Measurements from ENCODE around the gene VEZT. TPM values are rescaled to one million over a fixed set of nuclear protein-coding genes. Genes with fewer than 3 reads are reported as not detected.

The VEZT gene
- polyA plus RNA-seq, 3 donors, result 74.2 to 86.9 (median 82.8) TPM

DNA sequence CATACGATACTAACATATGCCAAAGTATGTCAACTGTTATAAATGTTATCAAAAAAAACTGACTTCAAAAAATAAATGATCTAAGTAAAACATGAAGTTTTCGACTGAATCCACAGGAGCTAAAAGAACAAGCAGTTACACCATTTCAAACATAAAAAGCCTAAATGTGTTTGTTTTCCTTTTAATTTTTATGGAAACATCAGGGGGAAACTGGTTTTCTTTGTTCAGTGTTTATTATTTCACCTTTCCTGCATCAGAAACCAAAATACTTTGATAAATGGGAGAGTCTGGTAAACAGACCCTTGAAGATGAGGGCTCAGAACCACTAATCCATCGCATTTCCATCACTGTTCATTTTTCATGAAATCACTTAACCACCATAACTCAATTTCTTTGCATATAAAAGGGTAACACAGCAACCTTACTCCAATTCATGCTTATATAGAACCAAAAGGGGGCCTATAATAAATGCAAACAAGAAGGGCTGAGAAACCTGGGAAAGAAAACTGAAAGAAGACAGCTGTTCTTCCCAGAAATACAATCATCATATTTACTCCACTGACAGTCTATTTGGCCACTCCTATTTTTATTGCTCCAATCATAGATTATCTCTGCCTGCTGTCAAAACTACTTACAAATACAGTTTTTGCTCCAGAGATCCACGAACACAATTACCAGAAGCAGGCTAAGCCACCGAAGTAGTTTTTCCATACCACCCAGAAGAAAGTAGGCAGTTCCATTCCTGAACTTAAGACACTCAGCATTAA lies 17.3 kb upstream of the VEZT start:
- DNase-seq (ENCODE audit: low read depth in 3 of 3, low spot score in 2 of 3), result no peak

DNA sequence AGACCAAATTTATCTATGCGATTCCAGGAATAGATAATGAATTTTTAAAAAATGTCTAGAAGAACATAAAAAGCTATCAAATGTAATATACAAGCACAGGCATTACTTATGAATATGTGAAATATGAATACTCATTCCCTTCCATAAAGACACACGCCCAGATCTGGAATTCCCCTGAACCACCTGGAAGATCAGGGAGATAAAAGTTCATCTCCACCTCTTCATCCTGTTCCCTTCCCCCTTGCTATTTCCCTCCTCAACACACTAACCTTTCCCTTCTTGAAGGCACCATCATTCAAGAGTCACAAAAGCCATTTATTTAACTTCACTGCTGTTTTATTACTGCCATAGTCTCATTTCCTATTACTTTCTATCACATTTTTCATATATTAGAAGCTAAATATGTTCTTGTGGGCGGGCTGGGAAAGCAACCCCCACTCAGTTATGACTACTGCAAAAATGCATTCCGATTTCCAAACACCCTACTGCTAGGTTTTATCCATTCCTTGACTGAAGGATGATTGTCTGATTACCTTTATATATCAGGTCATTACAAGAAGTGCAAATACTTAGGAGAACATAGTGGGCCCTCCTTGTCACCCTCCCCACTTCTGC lies 16.4 kb upstream of the VEZT start:
- DNase-seq (ENCODE audit: low read depth in 3 of 3, low spot score in 2 of 3), result no peak

DNA sequence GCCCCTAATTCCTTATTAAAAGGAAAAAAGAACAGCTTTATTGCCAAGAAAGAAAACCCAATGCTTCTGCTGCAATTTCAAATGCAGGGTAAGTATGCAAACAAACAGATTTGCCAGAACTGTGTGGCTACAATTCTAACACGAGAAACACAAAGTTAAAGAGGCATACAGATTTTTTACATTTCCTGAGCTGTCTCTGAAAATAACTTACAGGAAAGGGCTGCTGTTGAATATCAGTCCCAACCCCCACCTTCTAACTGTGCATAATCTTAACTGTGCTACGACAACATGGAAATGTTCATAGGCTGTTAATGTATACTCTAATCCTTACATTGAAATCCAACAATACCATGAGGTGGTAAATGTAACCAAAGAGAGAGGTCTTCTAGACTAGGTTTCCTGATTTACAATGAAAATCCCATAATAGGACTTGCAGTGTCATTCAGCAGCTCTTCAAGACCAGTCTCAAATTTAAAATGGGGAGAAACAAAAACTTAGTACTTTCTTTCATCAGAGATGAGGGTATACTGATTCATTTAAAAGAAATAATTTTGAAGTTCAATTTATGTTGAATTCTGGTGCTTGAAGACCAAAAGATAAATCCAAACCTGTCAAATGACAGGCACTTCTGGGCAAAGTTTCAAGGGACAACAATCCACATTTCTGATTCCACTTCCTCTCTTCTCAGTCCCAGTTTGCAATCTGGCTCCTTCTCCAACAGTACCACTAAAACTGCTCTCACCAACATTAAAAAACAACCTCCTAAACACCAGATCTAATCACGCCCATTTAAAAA lies 14.7 kb upstream of the VEZT start:
- no peak for DNase-seq (ENCODE audit: low read depth in 3 of 3, low spot score in 2 of 3)

DNA sequence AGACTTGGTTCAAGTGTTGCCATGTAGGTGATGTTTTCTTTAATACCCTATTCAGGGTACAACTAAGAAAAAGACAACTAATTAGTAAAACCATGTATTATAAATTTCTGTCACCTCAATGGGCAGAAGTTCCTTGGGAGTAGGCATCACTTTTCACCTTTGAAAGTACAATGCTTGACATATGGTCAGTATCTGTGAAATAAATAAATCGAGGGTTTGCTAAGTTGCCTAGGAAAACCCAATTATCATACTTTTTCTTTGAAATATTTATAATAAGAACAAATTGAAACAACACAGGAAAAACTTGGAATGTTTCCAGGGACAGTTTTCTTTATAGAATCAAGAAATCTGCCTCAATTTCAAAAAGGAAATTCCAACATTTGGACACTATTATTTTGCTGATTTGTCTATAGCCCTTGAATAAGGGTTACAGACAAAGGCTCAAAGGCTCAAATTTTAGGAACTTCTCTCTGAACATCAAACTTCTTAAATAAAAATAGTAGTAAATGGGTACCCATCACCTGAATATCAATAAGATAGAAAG lies 14.0 kb upstream of the VEZT start:
- DNase-seq (ENCODE audit: low read depth in 3 of 3, low spot score in 2 of 3), result no peak

DNA sequence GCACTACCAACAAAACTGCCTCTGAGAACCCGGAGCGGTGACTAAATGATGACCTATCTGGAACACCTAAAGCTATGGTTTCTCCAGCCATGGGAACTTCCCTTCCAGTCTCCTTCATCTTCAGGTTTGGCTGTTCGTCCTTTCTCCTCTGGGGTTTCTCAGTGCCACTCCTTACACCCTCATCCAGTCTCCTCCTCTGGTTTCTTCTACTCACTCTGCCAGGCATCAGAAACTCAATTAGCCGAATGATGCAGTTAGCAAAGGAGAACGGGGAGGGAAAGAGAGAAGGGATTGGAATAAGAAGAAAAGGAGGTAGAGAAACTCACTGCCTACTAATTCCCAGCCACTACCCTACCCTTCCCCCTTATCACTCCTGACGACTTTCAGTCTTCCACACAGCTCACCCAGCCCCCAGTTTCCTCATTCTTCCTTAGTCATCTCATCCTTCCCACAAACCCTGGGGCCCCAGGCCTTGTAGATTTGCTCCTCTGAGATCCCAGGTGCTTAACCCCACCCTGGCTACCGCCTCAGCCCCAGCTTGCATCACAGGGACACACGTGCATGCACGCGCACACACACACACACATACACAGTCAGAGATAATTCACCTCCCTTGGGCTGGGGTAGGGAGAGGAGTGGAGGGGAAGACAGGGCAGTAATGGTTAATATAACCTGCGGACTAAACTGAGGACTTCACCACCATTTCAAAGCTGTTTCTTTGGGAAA lies 13.3 kb upstream of the VEZT start:
- DNase-seq (ENCODE audit: low read depth in 3 of 3, low spot score in 2 of 3), result no peak

DNA sequence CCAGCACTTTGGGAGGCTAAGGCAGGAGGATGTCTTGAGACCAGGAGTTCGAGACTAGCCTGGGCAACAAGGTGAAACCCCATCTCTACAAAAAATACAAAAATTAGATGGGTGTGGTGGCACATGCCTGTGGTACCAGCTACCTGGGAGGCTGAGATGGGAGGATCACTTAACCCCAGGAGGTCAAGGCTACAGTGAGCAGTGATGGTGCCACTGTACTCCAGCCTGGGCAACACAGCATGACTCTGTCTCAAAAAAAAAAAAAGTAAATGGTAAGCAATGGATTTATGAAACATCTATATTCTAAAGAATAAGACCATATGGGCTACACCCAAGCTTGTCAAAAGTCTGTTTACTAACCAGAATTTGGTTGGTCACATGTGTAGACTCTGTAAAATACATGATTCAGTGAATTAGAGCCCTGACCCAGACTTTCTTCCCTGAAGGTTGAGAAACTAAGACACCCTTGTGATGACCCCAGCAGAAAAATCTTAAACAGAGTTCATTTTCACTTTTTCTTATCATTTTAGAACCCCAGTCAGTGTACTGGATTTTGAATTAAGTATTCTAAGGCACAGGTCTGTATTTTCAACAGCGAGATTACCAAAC lies 12.5 kb upstream of the VEZT start:
- DNase-seq (ENCODE audit: low read depth in 3 of 3, low spot score in 2 of 3), result no peak

DNA sequence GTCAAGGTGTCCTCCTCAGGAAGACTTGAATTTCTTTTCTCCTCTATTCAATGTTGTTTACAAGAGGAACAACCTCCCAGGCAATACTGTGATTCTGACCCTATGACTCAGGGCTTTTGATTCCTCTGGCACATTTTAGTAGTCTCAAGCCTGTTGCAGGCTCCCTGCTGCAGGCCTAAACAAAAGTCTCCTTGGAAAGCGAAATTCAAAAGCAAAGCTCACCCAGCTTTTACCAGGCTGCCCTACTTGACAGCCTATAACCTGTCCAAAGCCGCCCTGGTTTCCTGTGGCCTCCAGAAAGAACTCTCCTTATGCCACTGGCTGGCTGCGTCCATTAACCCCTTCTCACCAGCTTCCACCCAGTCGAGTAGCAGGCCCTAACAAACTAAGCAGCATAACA lies 11.9 kb upstream of the VEZT start:
- DNase-seq (ENCODE audit: low read depth in 3 of 3, low spot score in 2 of 3), result no peak

DNA sequence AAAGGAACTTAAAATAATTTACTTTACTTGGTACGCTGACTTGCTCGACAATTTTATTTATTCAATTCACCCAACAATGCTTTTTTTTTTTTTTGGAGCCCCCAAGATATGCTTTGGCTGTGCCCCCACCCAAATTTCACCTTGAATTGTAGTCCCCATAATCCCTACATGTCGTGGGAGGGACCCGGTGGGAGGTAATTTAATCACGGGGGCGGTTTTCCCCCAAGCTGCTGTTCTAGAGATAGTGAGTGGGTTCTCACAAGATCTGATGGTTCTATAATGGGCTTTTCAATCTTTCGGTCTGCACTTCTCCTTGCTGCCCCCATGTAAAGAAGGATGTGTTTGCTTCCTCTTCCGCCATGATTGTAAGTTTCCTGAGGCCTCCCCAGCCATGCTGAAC lies 10.7 kb upstream of the VEZT start:
- no peak for DNase-seq (ENCODE audit: low read depth in 3 of 3, low spot score in 2 of 3)

DNA sequence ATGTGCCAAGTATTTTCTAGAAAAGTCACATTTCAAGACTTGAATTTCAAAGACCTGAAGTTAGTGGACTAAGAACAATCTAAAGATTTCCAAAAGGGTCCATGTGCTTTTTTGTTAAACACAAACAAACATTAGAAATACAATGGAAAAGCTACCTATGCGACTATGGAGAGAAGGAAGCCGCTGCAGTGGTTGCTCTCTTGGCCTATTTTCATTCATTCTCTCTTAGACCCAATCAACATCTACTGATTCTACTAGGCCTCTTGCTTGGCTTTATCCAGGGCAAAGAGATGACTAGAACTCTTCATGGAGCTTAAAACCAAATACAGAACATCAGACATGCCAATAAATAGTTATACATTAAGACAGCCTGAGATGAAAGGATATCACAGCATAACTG lies 10.2 kb upstream of the VEZT start:
- DNase-seq (ENCODE audit: low read depth in 3 of 3, low spot score in 2 of 3), result no peak

DNA sequence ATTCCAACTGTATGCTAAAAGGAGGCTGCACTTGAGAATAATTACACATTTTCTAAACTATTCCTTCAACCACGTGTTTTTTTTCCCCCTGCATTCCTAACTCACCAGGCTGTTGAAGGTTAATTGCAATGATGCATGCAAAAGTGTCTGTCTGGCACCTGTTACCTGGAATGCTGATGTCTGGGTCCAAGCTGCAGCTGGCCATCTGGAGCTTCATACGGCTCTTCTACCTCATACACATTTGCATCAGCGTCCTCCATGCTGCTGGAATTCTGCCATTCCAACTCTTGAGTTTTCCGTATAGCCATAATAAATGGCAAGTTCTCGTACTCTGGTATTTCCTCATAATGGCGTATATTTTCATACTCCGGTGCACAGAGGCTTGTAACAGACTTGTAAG lies 8.9 kb upstream of the VEZT start:
- DNase-seq (ENCODE audit: low read depth in 3 of 3, low spot score in 2 of 3), result no peak

DNA sequence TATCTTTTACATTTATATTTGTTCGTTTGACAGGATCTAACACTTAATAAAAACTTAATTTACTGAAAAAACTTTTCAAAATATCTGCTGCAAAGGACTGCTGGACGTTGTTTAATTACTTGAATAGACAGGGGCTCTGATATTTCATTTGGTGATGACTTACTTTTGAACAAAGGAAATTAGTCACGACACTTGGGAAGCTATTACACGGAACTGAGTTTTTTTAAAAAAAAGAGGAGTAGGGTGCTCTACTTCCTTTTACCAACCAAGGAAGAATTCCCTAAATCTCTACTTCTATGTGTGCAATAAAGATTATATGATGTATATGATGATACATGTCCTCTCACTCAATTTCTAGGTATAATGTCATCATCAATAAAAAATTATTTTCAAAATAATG lies 5.0 kb upstream of the VEZT start:
- no peak for DNase-seq (ENCODE audit: low read depth in 3 of 3, low spot score in 2 of 3)

DNA sequence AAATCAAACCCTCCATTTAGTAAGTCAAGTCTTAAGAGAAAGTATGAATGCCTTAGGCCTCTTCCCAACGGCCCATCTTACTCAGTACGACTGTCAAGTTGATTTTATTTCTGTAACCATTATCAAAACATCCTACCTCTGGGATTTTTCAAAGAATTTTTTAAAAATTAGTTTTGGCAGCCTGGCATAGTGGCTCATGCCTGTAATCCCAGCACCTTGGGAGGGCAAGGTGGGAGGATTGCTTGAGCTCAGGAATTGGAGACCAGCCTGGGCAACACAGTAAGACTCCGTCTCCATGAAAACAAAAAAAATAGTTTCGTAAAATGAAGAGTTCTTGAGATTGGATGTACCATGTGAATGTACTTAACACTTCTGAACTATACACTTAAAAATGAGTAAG lies 4.5 kb upstream of the VEZT start:
- no peak for DNase-seq (ENCODE audit: low read depth in 3 of 3, low spot score in 2 of 3)

DNA sequence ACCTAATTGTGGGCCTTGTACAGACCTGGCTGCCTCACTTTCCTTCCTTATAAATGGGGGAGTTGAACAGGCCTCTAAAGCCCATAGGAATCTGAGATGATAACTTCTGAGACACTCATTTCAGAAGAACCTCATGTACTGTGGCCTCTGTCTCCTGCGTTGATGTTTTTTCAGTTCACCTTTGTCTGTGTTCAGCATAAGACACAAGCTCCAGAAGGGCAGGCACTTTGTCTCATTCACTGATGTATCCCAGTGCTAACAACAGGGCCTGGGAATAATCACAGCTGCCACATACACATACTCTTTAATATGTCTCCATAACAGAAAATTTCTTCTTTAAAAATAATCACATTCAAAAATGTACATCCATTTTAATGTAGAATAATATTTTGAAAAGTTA lies 3.7 kb upstream of the VEZT start:
- no peak for DNase-seq (ENCODE audit: low read depth in 3 of 3, low spot score in 2 of 3)

DNA sequence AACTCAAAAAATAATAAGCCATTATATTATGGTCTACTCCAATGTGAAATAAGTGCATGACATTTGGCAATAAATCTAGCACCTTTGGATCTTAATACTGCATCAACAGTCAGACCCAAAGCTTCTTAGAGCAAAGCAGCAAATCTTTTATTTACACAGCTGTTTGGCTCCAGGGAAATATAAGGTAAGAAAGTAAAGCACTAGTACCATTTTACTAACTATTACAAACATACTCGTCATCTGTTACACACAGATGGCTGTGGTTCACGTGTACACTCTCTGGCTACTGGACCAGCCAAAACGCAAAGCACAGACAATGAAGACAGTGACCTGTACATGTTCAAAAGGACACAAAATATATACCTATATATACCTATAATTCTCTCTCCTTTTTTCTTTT lies 3.1 kb upstream of the VEZT start:
- no peak for DNase-seq (ENCODE audit: low read depth in 3 of 3, low spot score in 2 of 3)

DNA sequence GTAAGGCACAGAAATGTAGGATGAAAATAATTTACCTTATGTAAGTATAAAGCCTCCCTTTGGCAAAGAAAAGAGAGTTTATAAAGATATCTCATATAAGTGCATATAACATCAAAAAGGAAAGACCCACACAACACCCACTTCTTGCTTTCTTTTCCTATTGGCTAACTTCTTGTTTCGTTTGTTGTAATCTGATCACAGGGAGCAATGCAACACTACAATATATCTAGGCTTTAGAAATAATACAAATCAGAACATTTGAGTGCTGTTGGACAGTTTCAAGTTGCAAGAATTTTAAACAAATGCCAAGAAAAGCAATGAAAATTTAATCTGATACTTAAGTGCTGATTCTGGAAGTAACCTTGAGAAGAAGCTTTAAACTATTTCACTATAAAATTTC lies 1.7 kb upstream of the VEZT start:
- no peak for DNase-seq (ENCODE audit: low read depth in 3 of 3, low spot score in 2 of 3)

DNA sequence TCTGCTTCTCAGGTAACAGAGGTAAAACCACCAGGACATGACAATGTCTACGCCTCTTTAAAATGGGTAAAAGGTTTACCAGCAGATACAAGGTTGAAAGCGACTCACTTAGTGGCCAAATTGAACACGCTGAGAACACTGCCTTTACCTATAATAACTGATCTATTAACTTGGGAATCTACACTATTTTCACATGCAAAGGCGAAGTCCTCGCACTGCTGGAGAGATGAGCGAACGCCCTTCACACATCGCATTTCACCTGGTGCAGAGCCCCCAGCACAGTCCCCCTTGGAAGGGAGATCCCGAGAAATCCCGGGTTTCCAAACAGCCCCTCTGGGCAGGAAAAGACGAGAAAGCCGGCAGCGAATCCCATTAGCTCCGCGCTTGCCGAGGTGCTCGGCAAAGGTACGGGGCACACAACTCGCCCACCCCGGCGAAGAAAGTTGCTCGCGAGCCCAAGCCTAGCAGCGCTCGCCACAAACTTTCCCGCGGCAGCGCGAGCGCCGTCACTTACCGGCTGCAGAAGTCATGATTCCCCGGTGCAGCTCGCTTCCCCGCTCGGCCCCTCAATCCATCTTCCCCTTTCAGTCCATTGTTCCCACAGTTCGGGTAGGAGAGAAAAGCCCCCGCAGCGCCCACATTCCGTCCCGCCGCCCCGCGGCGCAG lies 763 bp upstream of the VEZT start:
- no peak for DNase-seq (ENCODE audit: low read depth in 3 of 3, low spot score in 2 of 3)

DNA sequence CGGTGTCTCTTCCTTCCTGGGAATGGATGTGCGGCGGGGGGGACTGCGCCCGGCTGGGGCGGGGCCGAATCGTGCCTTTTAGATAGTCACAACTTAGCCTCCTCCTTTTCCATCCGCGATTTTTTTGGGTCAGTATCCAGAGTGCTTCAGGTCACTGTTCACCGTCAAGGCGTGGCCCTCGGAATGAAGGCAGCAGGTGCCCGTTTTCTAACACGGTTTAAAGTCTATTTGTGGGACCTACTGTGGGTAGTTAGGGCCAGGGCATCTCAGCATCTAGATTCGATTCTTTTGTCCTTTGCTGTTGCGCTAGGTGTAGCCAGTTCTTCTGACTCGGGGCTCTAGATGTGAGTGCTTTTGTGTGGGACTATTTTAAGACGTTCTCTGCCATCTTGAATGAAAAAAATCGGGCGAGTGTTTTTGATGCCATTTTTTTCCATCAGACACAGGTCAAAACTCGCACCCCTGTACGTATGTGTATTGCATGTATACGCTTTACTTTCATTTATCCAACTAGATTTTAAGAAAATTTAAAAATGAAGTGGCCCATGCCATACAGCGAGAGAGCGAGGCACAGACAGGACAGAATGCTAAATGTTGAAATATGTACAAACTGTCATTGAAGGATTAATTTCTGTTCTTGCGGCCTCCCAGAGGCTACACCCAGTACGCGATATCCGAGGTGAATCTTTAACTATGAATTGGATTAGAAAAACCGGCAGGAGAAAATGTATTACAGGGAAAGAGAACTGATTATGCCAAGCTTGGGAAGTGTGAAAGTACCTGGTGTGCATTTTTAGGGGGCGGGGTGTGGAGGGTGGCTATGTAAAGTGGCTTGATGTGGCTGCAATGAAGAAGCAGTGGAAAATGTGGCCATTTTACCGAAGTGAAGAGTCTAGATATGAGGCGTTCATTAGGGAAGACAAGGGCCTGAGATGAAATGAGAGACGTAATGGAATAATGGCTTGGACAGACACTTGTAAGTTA lies 835 bp downstream of the VEZT start:
- peak; percentile 37 to 64 (median 53) for DNase-seq (ENCODE audit: low read depth in 3 of 3, low spot score in 2 of 3)

DNA sequence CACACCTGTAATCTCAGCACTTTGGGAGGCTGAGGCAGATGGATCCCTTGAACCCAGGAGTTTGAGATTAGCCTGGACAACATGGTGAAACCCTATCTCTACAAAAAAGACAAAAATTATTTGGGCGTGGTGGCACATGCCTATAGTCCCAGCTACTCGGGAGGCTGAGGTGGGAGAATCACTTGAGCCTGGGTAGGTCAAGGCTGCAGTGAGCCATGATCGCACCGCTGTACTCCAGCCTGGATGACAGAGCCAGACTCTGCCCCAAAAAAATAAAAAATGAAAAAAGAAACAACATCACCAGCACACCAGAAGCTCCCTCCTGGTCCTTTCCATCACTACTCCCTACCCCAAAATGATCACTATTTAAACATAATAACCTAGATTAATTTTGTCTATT lies 2.6 kb downstream of the VEZT start:
- DNase-seq (ENCODE audit: low read depth in 3 of 3, low spot score in 2 of 3), result no peak

DNA sequence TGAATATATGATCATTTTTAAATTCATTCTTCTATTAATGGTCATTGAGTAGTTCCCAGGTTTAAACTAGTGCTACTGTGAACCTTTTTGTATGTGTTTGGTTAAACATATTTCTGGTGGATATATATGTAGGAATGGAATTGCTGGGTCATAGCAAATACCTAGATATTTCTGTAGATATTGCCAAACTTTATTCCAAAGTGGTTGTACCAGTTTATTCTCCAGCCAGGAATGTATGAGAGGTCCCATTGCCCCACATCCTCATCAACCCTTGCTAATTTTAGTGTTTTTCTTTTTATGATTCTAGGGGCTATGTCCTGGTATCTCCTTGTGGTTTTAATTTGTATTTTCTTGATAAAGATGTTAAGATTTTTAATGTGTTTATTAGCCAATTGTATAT lies 3.1 kb downstream of the VEZT start:
- no peak for DNase-seq (ENCODE audit: low read depth in 3 of 3, low spot score in 2 of 3)

All from right renal cortex interstitium (tissue), 3 donors.